Brain microvascular endothelial cell (primary cell): Measurements from ENCODE around the gene CLDN11.

Experiments
- DNase-seq: peaks from one replicate; pipeline ENCODE4 v3.0.0-alpha.2; 2020
- H3K27ac ChIP-seq: fragments of 250-450 bp; sonication (Bioruptor Pico); 2 replicates; pipeline ENCODE4 v1.5.1; 2020; ENCODE audit warnings: mild to moderate bottlenecking, moderate library complexity
- H3K27me3 ChIP-seq: fragments of 250-450 bp; sonication (Bioruptor Pico); replicated peaks from 2 replicates; pipeline ENCODE4 v1.5.1; 2020; ENCODE audit warnings: mild to moderate bottlenecking
- H3K36me3 ChIP-seq: fragments of 250-450 bp; sonication (Bioruptor Pico); replicated peaks from 2 replicates; pipeline ENCODE4 v1.5.1; 2020; ENCODE audit warnings: mild to moderate bottlenecking
- H3K4me3 ChIP-seq: 2 replicates; pipeline ENCODE4 v1.5.1; 2011; ENCODE audit warnings: low read depth, mild to moderate bottlenecking, control low read depth, low read length, moderate library complexity
- in situ Hi-C: cut with HindIII; loops from 2 replicates; pipeline ENCODE4 v1.10.0; 2017; ENCODE audit warnings: low sequenced_read_pairs, low pct_ligation_motif_present
- TF ChIP-seq, protein P1 (sequence below): IDR thresholded peaks from 2 replicates; pipeline ENCODE4 v1.5.1; 2011; ENCODE audit warnings: low read depth, mild to moderate bottlenecking, moderate library complexity, low read length, control low read depth, inconsistent platforms; ENCODE audit errors: missing control alignments

The CLDN11 gene

DNA sequence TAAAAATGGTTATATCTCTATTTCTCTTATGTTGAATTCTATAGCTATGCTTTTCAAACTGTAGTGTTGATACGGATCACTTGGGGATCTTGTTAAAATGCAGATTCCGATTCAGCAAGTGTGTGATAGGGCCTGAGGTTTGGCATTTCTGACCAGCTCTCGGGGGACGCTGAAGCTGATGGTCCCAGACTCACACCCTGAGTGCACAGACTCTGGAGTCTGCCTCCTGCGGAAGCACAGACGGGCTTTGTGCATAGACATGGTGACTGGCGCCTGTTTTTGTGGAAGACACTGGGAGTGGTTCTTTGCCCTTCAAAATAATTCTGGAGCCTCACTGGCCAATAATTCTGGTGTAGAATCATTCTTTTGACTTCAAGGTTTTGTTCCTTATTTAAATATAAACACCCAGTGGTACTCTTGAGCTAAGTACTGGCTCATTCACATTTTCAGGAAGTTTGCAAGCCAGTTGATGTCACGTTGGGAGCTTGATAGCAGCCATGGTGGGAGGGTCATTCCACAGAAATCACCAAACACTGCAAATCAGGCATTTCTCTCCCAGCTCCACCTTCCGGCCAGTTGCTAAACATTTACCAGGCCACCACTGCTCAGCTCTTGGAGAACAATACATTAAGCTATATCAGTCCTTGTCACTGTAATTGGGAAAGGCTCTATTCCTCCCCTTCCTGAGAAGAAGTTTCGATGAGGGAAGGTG, 19.2 kb downstream of the CLDN11 start:
- in situ Hi-C loops = loop anchor here (25.0 kb wide), 1 partner anchor 374 kb away; no protein-coding TSS in a partner anchor
- H3K27ac ChIP-seq = no peak overlapping the region
- H3K4me3 ChIP-seq = no peak overlapping the region
- no peaks in the 10 kb centered on the region for H3K27me3 ChIP-seq
- TF ChIP-seq, protein P1, sequence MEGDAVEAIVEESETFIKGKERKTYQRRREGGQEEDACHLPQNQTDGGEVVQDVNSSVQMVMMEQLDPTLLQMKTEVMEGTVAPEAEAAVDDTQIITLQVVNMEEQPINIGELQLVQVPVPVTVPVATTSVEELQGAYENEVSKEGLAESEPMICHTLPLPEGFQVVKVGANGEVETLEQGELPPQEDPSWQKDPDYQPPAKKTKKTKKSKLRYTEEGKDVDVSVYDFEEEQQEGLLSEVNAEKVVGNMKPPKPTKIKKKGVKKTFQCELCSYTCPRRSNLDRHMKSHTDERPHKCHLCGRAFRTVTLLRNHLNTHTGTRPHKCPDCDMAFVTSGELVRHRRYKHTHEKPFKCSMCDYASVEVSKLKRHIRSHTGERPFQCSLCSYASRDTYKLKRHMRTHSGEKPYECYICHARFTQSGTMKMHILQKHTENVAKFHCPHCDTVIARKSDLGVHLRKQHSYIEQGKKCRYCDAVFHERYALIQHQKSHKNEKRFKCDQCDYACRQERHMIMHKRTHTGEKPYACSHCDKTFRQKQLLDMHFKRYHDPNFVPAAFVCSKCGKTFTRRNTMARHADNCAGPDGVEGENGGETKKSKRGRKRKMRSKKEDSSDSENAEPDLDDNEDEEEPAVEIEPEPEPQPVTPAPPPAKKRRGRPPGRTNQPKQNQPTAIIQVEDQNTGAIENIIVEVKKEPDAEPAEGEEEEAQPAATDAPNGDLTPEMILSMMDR = no peak
- no peak for DNase-seq
- peaks cover 46% of the 10 kb centered on the region for H3K36me3 ChIP-seq

DNA sequence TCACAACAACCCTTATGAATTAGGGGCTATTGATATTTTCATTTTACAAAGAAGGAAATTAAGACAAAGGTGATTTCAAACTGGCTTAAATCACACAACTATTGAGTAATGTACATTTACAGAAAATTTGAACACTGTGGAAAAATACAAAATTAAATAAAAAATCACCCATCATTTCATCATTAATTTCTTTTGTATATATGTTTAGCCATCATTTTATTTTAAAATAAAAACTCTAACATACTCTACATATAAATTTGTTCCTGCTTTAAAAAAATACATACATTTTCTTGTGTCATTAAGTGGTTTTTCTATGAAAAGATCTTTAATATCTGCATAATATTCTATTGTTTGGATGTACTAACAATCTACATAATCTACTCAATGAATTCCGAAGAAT, 20.2 kb downstream of the CLDN11 start:
- no peak for DNase-seq

DNA sequence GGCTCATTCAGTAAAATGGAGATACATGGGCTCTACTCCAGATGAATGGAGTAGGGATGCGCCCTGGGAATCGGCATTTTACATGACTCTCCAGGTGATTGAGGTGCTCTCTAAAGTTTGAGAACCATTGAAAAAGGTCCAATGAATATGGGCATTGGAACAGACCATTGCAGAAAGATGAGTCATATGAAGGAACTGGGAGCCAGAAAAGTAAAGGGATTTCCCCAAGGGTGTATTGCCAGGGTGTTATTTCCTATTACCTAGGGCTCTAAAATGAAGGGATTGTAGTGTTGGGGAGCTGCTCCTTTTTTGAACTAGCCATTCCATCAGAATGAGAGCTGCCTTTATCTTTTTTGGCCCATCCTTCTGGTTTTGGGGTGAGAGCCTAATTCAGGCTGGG, 21.7 kb downstream of the CLDN11 start:
- Histone ChIP-seq H3K27me3 (no peaks in the 10 kb centered on the region), H3K27ac (no peak overlapping the region), H3K4me3 (no peak overlapping the region), H3K36me3 (peaks cover 25% of the 10 kb centered on the region)
- TF ChIP-seq, protein P1 = no peak
- DNase-seq = no peak
- in situ Hi-C loops = loop anchor here (25.0 kb wide), 1 partner anchor 372 kb away; no protein-coding TSS in a partner anchor

More for the DNA sequence above, 20.2 kb downstream of the CLDN11 start:
- H3K4me3 ChIP-seq = no peak overlapping the region
- H3K36me3 ChIP-seq = peaks cover 40% of the 10 kb centered on the region
- in situ Hi-C loops = loop anchor here (25.0 kb wide), 1 partner anchor 373 kb away; no protein-coding TSS in a partner anchor
- no peaks in the 10 kb centered on the region for H3K27me3 ChIP-seq
- no peak overlapping the region for H3K27ac ChIP-seq
- TF ChIP-seq, protein P1 = no peak

DNA sequence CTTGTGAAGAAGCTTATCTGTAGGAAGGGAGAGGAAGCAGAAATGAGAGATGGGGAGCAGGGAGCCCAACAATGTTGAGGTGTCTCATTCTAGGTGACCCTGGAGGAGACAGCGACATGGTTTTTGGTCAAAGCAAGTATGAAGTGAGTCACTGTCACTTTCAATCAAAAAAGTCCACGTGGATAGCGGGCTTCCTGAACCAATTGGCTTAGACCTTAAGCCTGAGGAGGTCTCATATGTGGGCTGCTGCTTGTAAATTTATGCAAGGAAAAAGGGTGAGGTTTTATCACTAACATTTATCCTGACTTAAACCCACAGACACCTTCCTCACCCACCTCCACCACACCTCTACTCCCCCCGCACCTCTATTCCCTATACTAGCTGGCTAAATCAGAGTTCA, 22.7 kb downstream of the CLDN11 start:
- in situ Hi-C loops = loop anchor here (25.0 kb wide), 1 partner anchor 371 kb away; no protein-coding TSS in a partner anchor
- TF ChIP-seq, protein P1 = no peak
- no peak overlapping the region for H3K4me3 ChIP-seq

DNA sequence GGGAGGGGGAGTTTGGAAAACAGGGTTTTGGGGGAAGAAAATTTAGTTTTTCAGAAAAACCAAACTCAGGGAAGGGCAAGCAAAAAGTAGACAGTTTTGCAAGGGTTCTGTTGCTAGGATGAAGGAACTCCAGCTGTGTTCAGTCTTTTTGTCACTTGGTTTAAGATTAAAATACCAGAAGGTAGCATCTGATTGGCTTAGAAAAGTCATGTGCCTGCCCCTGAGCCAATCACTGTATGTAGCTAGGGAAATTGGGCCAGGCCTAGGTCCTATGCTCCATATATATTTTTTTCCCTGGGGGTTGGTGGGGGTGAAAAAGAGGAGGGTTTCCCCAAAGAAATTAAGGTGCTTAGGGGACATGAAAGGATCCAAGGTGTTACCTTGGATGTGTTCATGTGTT, 24.3 kb downstream of the CLDN11 start:
- Histone ChIP-seq H3K36me3 (peaks cover 5% of the 10 kb centered on the region), H3K4me3 (no peak overlapping the region), H3K27ac (no peak overlapping the region), H3K27me3 (no peaks in the 10 kb centered on the region)
- DNase-seq = no peak
- TF ChIP-seq, protein P1 = no peak
- in situ Hi-C loops = loop anchor here (25.0 kb wide), 1 partner anchor 369 kb away; no protein-coding TSS in a partner anchor

More for the DNA sequence above, 22.7 kb downstream of the CLDN11 start:
- Histone ChIP-seq H3K27ac (no peak overlapping the region), H3K27me3 (no peaks in the 10 kb centered on the region), H3K36me3 (peaks cover 15% of the 10 kb centered on the region)
- DNase-seq = no peak

DNA sequence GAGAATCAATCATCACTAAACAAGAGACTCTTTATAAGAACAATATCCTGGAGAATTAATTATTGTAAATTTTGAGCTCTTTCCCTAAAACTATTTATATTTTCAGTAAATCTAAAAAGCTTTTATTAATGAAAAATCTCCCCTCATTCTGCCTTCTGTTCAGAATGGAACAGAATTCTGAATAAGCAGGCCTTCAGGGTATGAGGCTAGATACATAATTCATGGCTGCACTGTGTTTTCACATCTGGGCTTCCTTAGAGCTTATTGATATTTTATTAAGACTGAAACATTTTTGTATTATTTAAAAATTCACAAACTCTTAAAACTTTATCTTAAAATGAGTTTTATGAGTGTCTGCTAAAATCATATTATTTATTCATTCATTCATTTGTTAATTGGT, 24.8 kb downstream of the CLDN11 start:
- H3K4me3 ChIP-seq = no peak overlapping the region
- TF ChIP-seq, protein P1 = no peak
- H3K36me3 ChIP-seq = no peaks in the 10 kb centered on the region
- no peak for DNase-seq
- in situ Hi-C loops = loop anchor here (25.0 kb wide), 1 partner anchor 369 kb away; no protein-coding TSS in a partner anchor
- H3K27ac ChIP-seq = no peak overlapping the region
- H3K27me3 ChIP-seq = no peaks in the 10 kb centered on the region
